Fibroblast of pulmonary artery (primary cell): ENCODE measurements around the gene PAIP2.

Experiments
- DNase-seq: peaks from one replicate; pipeline ENCODE4 v3.0.0-alpha.2; 2010; ENCODE audit warnings: low read depth
- H3K4me3 ChIP-seq: replicated peaks from 2 replicates; pipeline ENCODE4 v1.5.1; 2011; ENCODE audit warnings: low read depth, mild to moderate bottlenecking, control low read depth, low read length, moderate library complexity
- CTCF ChIP-seq: IDR thresholded peaks from 2 replicates; pipeline ENCODE4 v1.5.1; 2011; ENCODE audit warnings: mild to moderate bottlenecking, control low read depth, low read length, inconsistent platforms; ENCODE audit errors: missing control alignments

Gene PAIP2

GRCh38 chr5:139341689-139342422 is at the start of gene PAIP2:
PAIP2 (plus strand) TSS chr5:139341854; CDS start chr5:139363785, 21,931 bp downstream.
- peak within 1 kb of the TSS; percentile 100 for H3K4me3 ChIP-seq
- peak; percentile 98 for DNase-seq
- peak; percentile 70 for TF ChIP-seq CTCF

GRCh38 chr5:139293202-139293506 is 48.5 kb upstream of the PAIP2 start:
- DNase-seq = no peak
- H3K4me3 ChIP-seq = peak overlapping the region; percentile 90
- no peak for TF ChIP-seq CTCF

- peak within 1 kb of the TSS; percentile 90 for H3K4me3 ChIP-seq
- TF ChIP-seq CTCF = no peak
- peak; percentile 97 for DNase-seq
Observed at GRCh38 chr5:139293507-139294373, 47.9 kb upstream of the PAIP2 start, which contains the start of gene MATR3. MATR3 (plus strand) TSS chr5:139293740; CDS start chr5:139307416, 13,676 bp downstream.

- DNase-seq = peak; percentile 81
- TF ChIP-seq CTCF = peak; percentile 36
Observed at GRCh38 chr5:139294374-139295165, 47.1 kb upstream of the PAIP2 start.

GRCh38 chr5:139295346-139296057 is 46.2 kb upstream of the PAIP2 start:
- H3K4me3 ChIP-seq = peak overlapping the region; percentile 90
- DNase-seq = no peak
- no peak for TF ChIP-seq CTCF

More at GRCh38 chr5:139294374-139295165, 47.1 kb upstream of the PAIP2 start:
- H3K4me3 ChIP-seq = peak overlapping the region; percentile 90

GRCh38 chr5:139296198-139296597 is 45.5 kb upstream of the PAIP2 start:
- H3K4me3 ChIP-seq = peak overlapping the region; percentile 90
- TF ChIP-seq CTCF = no peak
- DNase-seq = no peak
